C4-2B (cell line): ENCODE results near the gene DCDC2.
"Not testable (repeated sequence)": the region's sequence is repeated elsewhere in the genome, so short reads cannot be mapped to it uniquely, and the experiment has no call there.

ENCODE experiments used
- H3K27ac ChIP-seq: fragments of 450-650 bp; 2 replicates; pipeline ENCODE4 v1.5.1; 2017
- ZFX ChIP-seq: fragments of 450-650 bp; IDR thresholded peaks from 2 replicates; pipeline ENCODE4 v1.6.1; 2017
- TF ChIP-seq, protein P1 (sequence below): fragments of 450-650 bp; conservative IDR thresholded peaks from 2 replicates; pipeline ENCODE4 v1.5.1; 2017; ENCODE audit warnings: mild to moderate bottlenecking

DCDC2 gene

GRCh38 chr6:24253360-24253759, 104.5 kb downstream of the DCDC2 start:
- TF ChIP-seq, protein P1, sequence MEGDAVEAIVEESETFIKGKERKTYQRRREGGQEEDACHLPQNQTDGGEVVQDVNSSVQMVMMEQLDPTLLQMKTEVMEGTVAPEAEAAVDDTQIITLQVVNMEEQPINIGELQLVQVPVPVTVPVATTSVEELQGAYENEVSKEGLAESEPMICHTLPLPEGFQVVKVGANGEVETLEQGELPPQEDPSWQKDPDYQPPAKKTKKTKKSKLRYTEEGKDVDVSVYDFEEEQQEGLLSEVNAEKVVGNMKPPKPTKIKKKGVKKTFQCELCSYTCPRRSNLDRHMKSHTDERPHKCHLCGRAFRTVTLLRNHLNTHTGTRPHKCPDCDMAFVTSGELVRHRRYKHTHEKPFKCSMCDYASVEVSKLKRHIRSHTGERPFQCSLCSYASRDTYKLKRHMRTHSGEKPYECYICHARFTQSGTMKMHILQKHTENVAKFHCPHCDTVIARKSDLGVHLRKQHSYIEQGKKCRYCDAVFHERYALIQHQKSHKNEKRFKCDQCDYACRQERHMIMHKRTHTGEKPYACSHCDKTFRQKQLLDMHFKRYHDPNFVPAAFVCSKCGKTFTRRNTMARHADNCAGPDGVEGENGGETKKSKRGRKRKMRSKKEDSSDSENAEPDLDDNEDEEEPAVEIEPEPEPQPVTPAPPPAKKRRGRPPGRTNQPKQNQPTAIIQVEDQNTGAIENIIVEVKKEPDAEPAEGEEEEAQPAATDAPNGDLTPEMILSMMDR, result no peak
- no peak for TF ChIP-seq ZFX
- H3K27ac ChIP-seq, result no peak overlapping the region

GRCh38 chr6:24252280-24252679, 105.6 kb downstream of the DCDC2 start:
- no peak for TF ChIP-seq ZFX
- TF ChIP-seq, protein P1, result no peak
- no peak overlapping the region for H3K27ac ChIP-seq

DNA sequence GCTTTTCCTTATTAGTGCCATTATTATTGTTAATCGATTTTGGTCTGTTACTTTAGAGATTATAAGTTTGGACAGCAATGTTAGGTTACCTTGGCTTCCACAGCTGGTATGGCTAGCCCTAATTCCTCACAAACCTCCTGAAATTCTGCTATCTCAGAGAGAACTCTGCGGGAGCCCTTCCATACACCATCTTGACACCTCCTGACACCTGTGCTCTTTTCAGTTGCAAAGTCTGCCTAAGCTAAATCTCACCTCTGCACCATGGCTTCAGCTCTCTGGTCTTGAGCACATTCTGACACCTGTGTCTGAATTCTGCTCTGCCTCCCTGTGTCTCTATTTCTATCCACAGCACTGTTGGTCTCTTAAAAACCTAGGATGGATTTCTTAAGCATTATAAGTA, 106.5 kb downstream of the DCDC2 start:
- no peak overlapping the region for H3K27ac ChIP-seq
- TF ChIP-seq ZFX, result no peak
- TF ChIP-seq, protein P1, result no peak

DNA sequence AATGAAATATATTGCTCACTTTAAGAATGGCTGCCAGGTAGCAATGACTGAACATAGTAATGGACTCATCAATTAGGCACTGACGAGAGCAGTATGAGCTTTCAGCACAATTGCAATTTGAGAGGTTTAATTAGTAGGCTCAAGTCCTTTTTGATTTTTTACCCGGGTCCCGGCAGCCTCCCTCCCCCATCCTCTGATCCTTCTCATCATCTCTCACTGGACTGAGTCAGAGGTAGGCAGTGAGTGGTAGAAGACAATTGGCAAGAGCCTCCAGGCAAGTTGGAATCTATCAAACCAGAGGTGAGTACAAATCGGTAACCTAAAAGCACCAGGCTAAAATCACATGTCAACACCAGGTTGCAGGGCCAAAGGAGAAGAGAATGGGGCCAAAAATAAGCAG, 107.9 kb downstream of the DCDC2 start:
- no peak overlapping the region for H3K27ac ChIP-seq
- TF ChIP-seq, protein P1, result no peak
- TF ChIP-seq ZFX, result no peak

GRCh38 chr6:24245275-24245674, 112.6 kb downstream of the DCDC2 start:
- TF ChIP-seq ZFX, result no peak
- H3K27ac ChIP-seq, result no peak overlapping the region

DNA sequence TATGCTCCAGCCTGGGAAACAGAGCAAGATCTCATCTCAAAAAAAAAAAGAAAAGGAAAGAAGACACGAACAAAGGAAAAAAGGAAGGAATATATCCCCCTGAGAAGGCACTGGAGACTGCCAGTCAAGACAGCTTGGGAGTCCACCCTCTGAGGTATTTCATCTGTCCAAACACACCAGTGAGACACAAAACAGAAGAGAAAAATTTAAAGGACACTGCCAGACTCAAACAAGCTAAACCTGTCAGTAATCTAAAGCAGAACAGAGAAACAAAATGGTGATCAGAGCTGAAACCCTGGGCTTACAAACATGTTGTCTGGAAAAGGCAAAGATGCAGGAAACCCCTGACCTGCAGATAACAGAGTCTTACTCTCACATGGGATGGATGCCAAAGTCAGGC, 114.9 kb downstream of the DCDC2 start:
- TF ChIP-seq, protein P1, result no peak
- no peak for TF ChIP-seq ZFX
- no peak overlapping the region for H3K27ac ChIP-seq

GRCh38 chr6:24241779-24242178, 116.1 kb downstream of the DCDC2 start:
- not testable (repeated sequence) for H3K27ac ChIP-seq

DNA sequence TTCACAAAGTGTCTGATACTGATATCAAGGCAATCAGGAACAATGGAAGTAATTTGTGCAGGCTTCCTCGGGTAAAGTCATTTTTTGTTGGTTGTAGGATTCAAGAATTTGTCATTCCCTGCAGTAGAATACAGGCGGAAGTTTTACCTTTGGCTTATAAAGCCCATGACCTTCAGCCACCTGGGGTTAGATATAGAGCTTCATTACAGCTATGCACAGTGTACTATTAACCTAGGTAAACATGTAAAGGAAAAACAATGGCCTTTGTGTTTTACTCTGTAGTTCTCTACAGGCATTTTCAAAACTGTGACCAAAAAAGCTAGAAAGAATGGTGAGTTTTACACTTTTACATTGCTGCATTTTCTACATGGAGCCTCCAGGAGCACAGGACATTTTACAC, 116.9 kb downstream of the DCDC2 start:
- H3K27ac ChIP-seq, result no peak overlapping the region
- TF ChIP-seq, protein P1, result no peak
- TF ChIP-seq ZFX, result no peak
